HG03064 (cell line): Measurements from ENCODE around the gene CLDN6.
"Not testable (repeated sequence)": the region's sequence is repeated elsewhere in the genome, so short reads cannot be mapped to it uniquely, and the experiment has no call there.

ENCODE experiments used
- ATAC-seq: cut with Tn5 transposase; IDR thresholded peaks from one replicate; pipeline ENCODE4 v1.9.1; 2021; ENCODE audit warnings: low read depth; ENCODE audit not compliant: unreplicated experiment

CLDN6 gene

DNA sequence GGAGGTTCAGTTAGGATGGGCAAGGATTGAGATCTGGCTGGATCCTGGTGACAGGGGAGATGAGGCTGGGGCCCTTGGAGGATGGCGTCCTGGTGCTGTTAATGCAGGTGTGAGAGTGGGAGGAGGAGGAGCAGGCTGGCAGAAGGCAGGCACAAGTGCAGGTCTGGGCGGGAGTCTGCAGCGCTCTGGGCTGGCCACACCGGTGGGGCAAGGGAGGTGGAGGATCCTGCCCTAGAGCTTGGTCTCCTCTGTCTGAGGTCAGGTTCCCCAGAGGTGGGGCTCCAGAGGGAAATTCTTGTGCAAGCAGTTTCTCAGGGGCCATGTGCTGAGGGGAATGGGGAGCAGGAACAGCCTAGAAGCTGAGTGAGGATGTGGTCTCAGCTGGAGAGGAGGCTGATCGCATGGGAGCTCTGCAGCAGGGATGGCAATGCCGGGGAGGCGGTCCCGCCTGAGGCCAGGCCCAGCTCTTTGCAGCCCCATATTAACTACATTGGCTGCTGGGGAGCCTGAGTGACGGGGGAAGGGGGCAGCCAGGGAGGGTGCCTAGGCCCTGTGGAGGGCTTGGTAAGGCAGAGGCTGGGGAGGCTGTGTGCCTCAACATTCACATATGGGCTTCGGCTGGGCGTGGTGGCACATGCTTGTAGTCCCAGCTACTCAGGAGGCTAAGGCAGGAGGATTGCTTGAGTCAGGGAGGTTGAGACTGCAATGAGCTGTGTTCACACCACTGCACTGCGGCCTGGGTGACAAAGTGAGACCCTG lies 34.8 kb upstream of the CLDN6 start:
- ATAC-seq = not testable (repeated sequence)

DNA sequence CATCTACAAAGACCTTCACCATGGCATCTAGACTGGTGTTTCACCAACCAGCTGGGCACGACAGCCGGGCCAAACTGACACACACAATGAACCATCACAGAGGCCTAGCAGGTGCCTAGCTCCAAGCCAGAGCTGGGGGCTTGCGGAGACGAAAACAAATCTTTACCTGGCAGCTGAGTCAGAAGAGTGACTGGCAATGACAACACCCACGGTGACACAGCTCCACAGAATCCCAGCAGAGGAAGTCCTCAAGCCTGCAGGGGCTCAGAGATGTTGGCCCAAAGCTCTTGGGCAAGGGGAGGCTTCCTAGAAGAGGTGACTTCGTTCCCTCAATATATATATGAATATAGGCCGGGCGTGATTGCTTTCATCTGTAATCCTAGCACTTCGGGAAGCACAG lies 33.5 kb upstream of the CLDN6 start:
- no peak for ATAC-seq

DNA sequence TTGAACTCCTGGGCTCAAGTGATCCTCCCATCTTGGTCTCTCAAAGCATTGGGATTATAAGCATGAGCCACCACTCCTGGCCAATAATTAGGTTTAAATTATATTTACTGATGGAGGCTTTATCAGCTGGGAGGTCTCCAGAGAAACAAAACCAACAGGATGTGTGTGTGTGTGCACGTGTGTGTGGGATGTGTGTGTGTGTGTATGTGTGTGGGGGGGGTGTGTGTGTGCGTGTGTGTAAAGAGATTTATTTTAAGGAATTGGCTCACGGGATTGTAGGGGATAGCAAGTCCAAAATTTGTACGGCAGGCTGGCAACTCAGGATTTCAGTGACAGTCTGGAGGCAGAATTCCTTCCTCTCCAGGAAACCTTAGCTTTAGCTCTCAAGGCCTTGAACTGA lies 33.0 kb upstream of the CLDN6 start:
- ATAC-seq = no peak

GRCh38 chr16:3050487-3050886 lies 32.5 kb upstream of the CLDN6 start:
- no peak for ATAC-seq

DNA sequence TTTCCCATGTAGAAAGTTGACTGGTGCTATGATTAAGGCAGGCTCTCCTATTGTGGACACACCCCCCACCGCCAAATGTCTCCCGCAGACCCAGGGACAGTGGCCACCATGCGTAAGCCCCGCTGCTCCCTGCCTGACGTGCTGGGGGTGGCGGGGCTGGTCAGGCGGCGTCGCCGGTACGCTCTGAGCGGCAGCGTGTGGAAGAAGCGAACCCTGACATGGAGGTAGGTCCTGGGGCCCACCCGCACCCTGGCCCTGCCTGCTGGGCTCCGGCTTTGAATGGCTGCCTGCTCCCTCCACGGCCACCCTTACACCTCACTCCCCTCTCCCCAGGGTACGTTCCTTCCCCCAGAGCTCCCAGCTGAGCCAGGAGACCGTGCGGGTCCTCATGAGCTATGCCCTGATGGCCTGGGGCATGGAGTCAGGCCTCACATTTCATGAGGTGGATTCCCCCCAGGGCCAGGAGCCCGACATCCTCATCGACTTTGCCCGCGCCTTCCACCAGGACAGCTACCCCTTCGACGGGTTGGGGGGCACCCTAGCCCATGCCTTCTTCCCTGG lies 32.0 kb upstream of the CLDN6 start:
- no peak for ATAC-seq

DNA sequence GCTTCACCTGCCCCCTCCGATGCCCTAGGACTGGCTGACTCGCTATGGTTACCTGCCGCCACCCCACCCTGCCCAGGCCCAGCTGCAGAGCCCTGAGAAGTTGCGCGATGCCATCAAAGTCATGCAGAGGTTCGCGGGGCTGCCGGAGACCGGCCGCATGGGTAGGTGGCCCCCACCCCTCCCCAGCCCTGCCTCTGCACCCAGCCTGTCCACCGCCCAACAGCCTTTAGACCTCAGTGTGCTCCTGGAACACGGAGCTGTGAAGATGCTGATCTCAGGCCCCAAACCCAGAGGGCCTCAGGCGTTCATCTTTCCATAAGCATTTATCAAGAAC lies 29.4 kb upstream of the CLDN6 start:
- ATAC-seq = no peak

- ATAC-seq = no peak
Observed at GRCh38 chr16:3046641-3047386, 28.8 kb upstream of the CLDN6 start.

- ATAC-seq = no peak
Observed at GRCh38 chr16:3045758-3046640, 28.0 kb upstream of the CLDN6 start, which contains the start of gene MMP25. MMP25 (plus strand) TSS chr16:3046561; CDS start chr16:3046918, 357 bp downstream.

DNA sequence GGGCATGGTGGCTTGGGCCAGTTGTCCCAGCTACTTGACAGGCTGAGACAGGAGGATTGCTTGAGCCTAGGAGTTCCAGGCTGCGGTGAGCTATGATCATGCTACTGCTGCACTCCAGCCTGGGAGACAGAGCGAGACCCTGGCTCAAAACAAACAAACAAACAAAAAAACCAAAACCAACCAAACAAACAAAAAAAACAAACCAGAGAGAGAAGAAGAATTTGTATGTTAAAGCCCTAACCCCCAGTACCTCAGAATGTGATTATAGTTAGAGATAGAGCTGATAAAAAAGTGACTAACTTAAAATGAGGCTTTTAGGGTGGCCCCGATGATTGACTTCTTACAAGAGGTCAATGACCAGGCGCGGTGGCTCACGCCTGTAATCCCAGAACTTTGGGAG lies 26.7 kb upstream of the CLDN6 start:
- no peak for ATAC-seq

DNA sequence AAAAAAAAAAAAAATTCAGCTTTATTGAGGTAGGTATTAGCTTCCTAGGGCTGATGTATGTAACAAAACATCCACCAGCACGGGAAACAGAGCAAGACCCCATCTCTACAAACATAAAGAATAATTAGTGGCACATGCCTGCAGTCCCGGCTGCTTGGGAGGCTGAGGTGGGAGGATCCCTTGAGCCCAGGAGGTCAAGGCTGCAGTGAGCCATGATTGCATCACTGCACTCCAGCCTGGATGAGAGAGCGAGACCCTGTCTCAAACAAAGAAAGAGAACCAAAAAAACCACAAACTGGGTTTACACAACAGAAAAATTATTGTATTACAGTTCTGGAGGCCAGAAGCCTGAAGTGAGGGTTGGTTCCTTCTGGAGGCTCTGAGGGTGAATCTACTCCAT lies 24.4 kb upstream of the CLDN6 start:
- no peak for ATAC-seq

DNA sequence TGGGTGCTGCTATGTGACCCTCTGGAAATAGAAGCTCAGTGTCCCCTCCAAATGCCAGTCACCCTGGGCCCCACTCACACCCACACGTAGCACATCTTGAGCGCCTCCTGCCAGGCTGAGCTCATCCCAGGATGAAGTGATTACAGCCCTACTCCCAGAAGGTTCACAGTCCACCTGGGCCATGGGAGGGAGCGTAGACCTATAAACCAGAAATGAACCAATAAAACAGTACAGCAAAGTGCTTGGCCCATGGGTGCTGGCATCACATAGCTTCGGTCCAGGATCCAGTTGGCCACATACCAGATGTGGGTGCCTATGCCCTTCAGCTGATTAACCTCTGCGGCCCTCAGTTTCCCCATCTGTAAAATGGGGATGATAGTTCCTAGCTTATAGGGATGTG lies 20.9 kb upstream of the CLDN6 start:
- no peak for ATAC-seq

DNA sequence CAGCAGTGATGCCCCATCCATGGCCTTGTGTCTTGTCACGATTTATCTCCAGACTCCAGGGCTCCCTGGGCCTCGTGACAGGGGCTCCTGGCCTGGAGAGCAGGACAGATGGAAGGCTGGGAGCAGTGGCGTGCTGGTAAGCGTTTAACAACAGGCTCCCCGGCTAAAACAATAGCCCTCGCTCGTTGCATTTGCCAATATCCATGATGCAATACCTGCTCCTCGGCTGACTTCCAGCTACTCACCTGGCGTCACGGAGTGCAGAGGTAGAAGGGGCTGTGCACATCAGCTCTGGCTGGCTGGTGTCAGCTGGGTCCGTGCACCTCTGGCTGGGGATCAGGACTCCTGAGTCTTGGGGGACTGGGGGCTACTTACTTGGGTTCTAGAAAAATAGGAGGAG lies 20.3 kb upstream of the CLDN6 start:
- ATAC-seq = no peak

GRCh38 chr16:3036726-3037315 lies 18.8 kb upstream of the CLDN6 start, which contains the start of gene BICDL2:
BICDL2 (minus strand) TSS chr16:3036944; CDS start chr16:3035496, 1,448 bp downstream.
- no peak for ATAC-seq

GRCh38 chr16:3035972-3036725 lies 18.2 kb upstream of the CLDN6 start:
- no peak for ATAC-seq

- no peak for ATAC-seq
Observed at GRCh38 chr16:3035289-3035971, 17.4 kb upstream of the CLDN6 start.

- ATAC-seq = no peak
Observed at GRCh38 chr16:3032624-3033023, 14.6 kb upstream of the CLDN6 start.

DNA sequence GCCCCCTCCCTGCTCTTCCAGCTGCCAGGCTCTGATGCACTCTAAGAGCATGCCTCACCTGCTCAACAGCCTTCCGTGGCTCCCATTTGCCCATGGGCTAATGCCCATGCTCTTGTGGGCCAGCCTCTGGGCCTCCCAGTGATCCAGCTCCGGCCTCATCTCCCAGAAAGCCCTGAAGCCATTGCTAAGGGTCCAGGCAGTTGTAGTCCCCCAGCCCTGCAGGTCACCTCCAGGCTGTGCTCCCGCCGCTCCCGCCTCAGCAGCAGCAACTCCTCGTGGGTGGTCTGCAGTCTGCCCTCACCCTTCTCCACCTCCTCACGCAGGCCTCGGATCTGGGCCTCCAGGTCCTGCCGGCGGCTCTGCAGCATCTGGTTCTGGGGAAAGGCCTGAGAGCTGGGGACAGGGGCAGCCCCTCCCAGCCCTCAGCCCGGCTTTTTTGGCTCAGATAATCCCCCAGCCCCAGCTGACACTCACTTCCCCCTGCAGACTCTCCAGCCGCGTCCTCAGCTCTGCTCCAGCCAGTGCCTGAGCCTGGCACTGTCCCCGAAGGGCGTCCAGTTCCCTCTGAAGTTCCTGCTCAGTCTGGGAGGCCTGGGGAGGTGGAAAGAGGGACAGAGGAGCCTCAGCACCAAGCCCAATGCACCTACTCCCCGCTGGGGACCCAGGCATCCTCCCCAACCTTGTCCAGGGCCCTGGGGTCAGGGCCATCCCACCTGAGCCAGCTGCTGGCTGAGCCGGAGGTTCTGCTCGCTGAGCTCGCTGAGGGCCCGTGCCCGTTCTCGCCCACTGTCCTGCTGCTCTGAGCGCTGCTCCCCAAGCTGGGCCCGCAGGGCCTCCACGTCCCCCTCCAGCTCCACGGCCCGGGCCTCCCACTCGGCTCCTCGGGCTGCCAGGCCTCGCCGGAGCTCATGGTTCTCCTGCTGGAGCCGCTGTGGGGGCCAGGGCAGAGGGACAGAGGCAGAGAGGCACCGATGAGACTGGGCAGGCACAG lies 12.5 kb upstream of the CLDN6 start:
- no peak for ATAC-seq
